ENCODE data around the gene SH3GLB2. TPM values are rescaled to one million over a fixed set of nuclear protein-coding genes. Genes with fewer than 3 reads are reported as not detected.
"Not testable (repeated sequence)": the region's sequence is repeated elsewhere in the genome, so short reads cannot be mapped to it uniquely, and the experiment has no call there.

The SH3GLB2 gene
- total and polyA plus RNA-seq, 10 of the 15 experiments (the other 5 are each of a cell fraction or from before 2014, with no cell fraction given), result 0.21 to 61.3 (median 30.8) TPM

DNA sequence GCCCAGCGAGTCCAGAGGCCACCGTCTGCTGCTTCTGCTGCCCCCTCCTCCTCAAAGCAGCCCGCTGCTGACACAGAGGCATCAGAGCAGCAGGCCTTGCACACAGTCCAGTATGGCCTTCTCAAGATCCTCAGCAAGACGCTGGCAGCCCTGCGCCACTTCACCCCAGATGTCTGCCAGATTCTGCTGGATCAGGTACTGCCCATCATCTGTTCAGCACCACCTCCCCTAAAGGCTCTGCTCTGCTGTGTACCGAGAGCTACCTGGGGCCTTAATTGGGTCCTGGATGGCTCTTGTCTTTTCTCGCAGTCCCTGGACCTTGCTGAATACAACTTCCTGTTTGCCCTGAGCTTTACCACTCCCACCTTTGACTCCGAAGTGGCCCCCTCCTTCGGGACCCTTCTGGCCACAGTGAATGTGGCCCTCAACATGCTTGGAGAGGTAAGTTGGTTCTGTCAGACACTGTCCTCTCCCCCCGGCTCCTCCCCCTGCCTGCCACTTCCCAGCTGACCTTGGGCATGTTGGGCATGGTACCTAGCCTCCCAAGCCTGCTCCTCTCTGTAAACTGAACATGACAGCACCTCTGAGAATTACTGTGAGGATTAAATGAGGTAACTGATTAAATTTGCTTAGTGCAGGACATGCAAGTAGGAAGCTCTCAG is 22.7 kb downstream of the SH3GLB2 start:
- intact Hi-C loops (cut with micrococcal nuclease; ENCODE audit: unreplicated experiment), result no loop called here
- WGBS (ENCODE audit: insufficient coverage, insufficient replicate concordance, low lambda C conversion rate, missing lambda C conversion rate), result 89% methylated on average over 10 of the region's 10 CpGs
- POLR2A ChIA-PET, result no interaction called here

DNA sequence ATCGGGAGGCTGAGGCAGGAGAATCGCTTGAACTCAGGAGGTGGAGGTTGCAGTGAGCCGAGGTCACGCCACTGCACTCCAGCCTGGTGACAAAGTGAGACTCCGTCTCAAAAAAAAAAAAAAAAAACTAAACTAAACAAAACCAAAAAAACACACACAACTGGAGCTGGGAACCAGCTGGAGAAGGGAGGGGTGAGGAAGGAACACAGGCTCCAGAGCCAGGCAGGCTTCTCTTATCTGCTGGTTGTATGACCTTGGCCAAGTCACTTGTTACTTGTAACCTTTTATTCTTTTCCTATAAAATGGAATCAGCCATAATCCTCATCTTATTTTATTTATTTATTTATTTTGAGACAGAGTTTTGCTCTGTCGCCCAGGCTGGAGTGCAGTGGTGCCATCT is 24.0 kb downstream of the SH3GLB2 start:
- DNase-seq (ENCODE audit: low read depth, low spot score); H3K4me1 ChIP-seq (ENCODE audit: control insufficient read depth, insufficient read depth, low read length); H3K9me3 ChIP-seq (replicated peaks; ENCODE audit: control insufficient read depth, insufficient read depth, low read length); H3K4me3 ChIP-seq; intact Hi-C loops (cut with micrococcal nuclease; ENCODE audit: unreplicated experiment); RAD21 ChIA-PET (ENCODE audit: unreplicated experiment); BruUV-seq (replicated peaks); H3K79me2 ChIP-seq (ENCODE audit: control insufficient read depth, insufficient read depth, low read length); FAIRE-seq; ATAC-seq; H3K27ac ChIP-seq (ENCODE audit: control insufficient read depth, insufficient read depth); H2AFZ ChIP-seq (ENCODE audit: control insufficient read depth, low read depth, low read length); H4K20me1 ChIP-seq (ENCODE audit: control insufficient read depth, insufficient read depth); in situ Hi-C loops (cut with MboI); H3K9ac ChIP-seq (ENCODE audit: control insufficient read depth, insufficient read depth, low read length); H3K4me2 ChIP-seq (ENCODE audit: control insufficient read depth, insufficient read depth); H3K27me3 ChIP-seq (replicated peaks in 1 of 2; ENCODE audit: control insufficient read depth in 2 of 2, insufficient read depth in 2 of 2, low read length in 1 of 2): not testable (repeated sequence)
- H3K36me3 ChIP-seq (ENCODE audit: control insufficient read depth in 2 of 2, insufficient read depth in 2 of 2, low read length in 1 of 2), result peaks cover 37 to 54% of the 10 kb centered on the region in 2 experiments
- CTCF ChIA-PET, result interaction anchor here (0.6 kb wide), 1 partner anchor 54 kb away, joined by 3 read pairs; no protein-coding TSS in a partner anchor
- 91% methylated on average over 6 of the region's 6 CpGs for WGBS (ENCODE audit: insufficient coverage, insufficient replicate concordance, low lambda C conversion rate, missing lambda C conversion rate)
- POLR2A ChIA-PET, result interaction anchor here (0.6 to 0.7 kb wide), 3 partner anchors 35 to 1685 kb away, joined by 3 to 4 read pairs (median 3); no protein-coding TSS in a partner anchor
- SMC1A ChIA-PET (ENCODE audit: uncharacterized antibody, unreplicated experiment), result interaction anchor here (0.6 kb wide), 1 partner anchor 460 kb away, joined by 3 read pairs; no protein-coding TSS in a partner anchor

More for the DNA sequence above, 22.7 kb downstream of the SH3GLB2 start:
- RAD21 ChIA-PET (ENCODE audit: unreplicated experiment), result interaction anchor here (1.2 kb wide), 1 partner anchor 23 kb away, joined by 6 read pairs; the partner anchor contains the start of gene SH3GLB2
- no peaks in the 10 kb centered on the region for H3K9me3 ChIP-seq (replicated peaks; ENCODE audit: control insufficient read depth, insufficient read depth, low read length)
- in situ Hi-C loops (cut with MboI), result no loop called here
- peaks cover 25 to 48% of the 10 kb centered on the region in 2 experiments for H3K36me3 ChIP-seq (ENCODE audit: control insufficient read depth in 2 of 2, insufficient read depth in 2 of 2, low read length in 1 of 2)
- H3K27ac ChIP-seq (ENCODE audit: control insufficient read depth, insufficient read depth), result no peak overlapping the region
- no peak overlapping the region for H3K9ac ChIP-seq (ENCODE audit: control insufficient read depth, insufficient read depth, low read length)
- no peaks in the 10 kb centered on the region for H3K4me1 ChIP-seq (ENCODE audit: control insufficient read depth, insufficient read depth, low read length)
- no peak for TF ChIP-seq POU2F2 (IDR thresholded peaks at IDR 0.05; ENCODE audit: borderline replicate concordance, low read depth, low read length)
- H3K4me2 ChIP-seq (ENCODE audit: control insufficient read depth, insufficient read depth), result no peak overlapping the region
- BruUV-seq (replicated peaks), result no TSS peak
- no peak for ATAC-seq
- H2AFZ ChIP-seq (ENCODE audit: control insufficient read depth, low read depth, low read length), result no peak overlapping the region
- SMC1A ChIA-PET (ENCODE audit: uncharacterized antibody, unreplicated experiment), result interaction anchor here (0.6 kb wide), 1 partner anchor 31 kb away, joined by 3 read pairs; the partner anchor contains the start of gene MIGA2
- CTCF ChIA-PET, result interaction anchor here (0.7 to 2.0 kb wide), 6 partner anchors 9 to 159 kb away, joined by 3 to 8 read pairs (median 4); no protein-coding TSS in a partner anchor
- no peaks in the 10 kb centered on the region for H4K20me1 ChIP-seq (ENCODE audit: control insufficient read depth, insufficient read depth)
- FAIRE-seq, result no peak
- no peak overlapping the region for H3K4me3 ChIP-seq
- H3K79me2 ChIP-seq (ENCODE audit: control insufficient read depth, insufficient read depth, low read length), result no peaks in the 10 kb centered on the region
- no peaks in the 10 kb centered on the region for H3K27me3 ChIP-seq (replicated peaks in 1 of 2; ENCODE audit: control insufficient read depth in 2 of 2, insufficient read depth in 2 of 2, low read length in 1 of 2)
- DNase-seq (ENCODE audit: low read depth, low spot score), result no peak
